GM23248 (cell line): ENCODE results near the gene FHOD3. TPM values are rescaled to one million over a fixed set of nuclear protein-coding genes. Genes with fewer than 3 reads are reported as not detected.

Source experiments
- DNase-seq: peaks from one replicate; pipeline ENCODE4 v3.0.0-alpha.2; 2015
- H2AFZ ChIP-seq: fragments of 200-600 bp; sonication (generic); 2 replicates; pipeline ENCODE4 v1.6.1; 2016; ENCODE audit warnings: antibody characterized with exemption
- H3F3A ChIP-seq: fragments of 200-600 bp; sonication (generic); 2 replicates; pipeline ENCODE4 v1.6.1; 2016; ENCODE audit warnings: mild to moderate bottlenecking, antibody characterized with exemption, mixed run types; ENCODE audit not compliant: insufficient read depth
- H3K27ac ChIP-seq: fragments of 200-600 bp; sonication (generic); 2 replicates; pipeline ENCODE4 v1.5.1; 2016; ENCODE audit warnings: mild to moderate bottlenecking
- H3K27me3 ChIP-seq: fragments of 200-600 bp; sonication (generic); replicated peaks from 2 replicates; pipeline ENCODE4 v1.6.1; 2016; ENCODE audit warnings: mild to moderate bottlenecking; ENCODE audit not compliant: insufficient read depth
- H3K36me3 ChIP-seq: fragments of 200-600 bp; sonication (generic); 2 replicates; pipeline ENCODE4 v1.6.1; 2016; ENCODE audit warnings: low read depth, mild to moderate bottlenecking
- H3K4me1 ChIP-seq: fragments of 200-600 bp; sonication (generic); 2 replicates; pipeline ENCODE4 v1.6.1; 2016; ENCODE audit warnings: mild to moderate bottlenecking; ENCODE audit not compliant: insufficient read depth
- H3K4me2 ChIP-seq: fragments of 200-600 bp; sonication (generic); one replicate; pipeline ENCODE4 v1.6.1; 2016; ENCODE audit warnings: mild to moderate bottlenecking; ENCODE audit not compliant: unreplicated experiment
- H3K4me3 ChIP-seq: fragments of 200-600 bp; sonication (generic); 2 replicates; pipeline ENCODE4 v1.5.1; 2016; ENCODE audit warnings: mild to moderate bottlenecking
- H3K79me2 ChIP-seq: fragments of 200-600 bp; sonication (generic); 2 replicates; pipeline ENCODE4 v1.6.1; 2016; ENCODE audit warnings: mild to moderate bottlenecking; ENCODE audit not compliant: insufficient read depth
- H3K9ac ChIP-seq: fragments of 200-600 bp; sonication (generic); 2 replicates; pipeline ENCODE4 v1.6.1; 2016; ENCODE audit warnings: mild to moderate bottlenecking
- H3K9me2 ChIP-seq: fragments of 200-600 bp; sonication (generic); 2 replicates; pipeline ENCODE4 v1.6.1; 2016; ENCODE audit warnings: mixed run types, mild to moderate bottlenecking, moderate library complexity; ENCODE audit not compliant: insufficient read depth
- H3K9me3 ChIP-seq: fragments of 200-600 bp; sonication (generic); one replicate; pipeline ENCODE4 v1.6.1; 2017; ENCODE audit warnings: low read depth
- H4K20me1 ChIP-seq: fragments of 200-600 bp; sonication (generic); 2 replicates; pipeline ENCODE4 v1.6.0; 2016; ENCODE audit not compliant: insufficient read depth
- EZH2 ChIP-seq: fragments of 200-600 bp; sonication (generic); IDR thresholded peaks from 2 replicates; pipeline ENCODE4 v1.6.1; 2018; ENCODE audit warnings: antibody characterized with exemption, mild to moderate bottlenecking; ENCODE audit not compliant: insufficient read depth, poor library complexity, severe bottlenecking
- EZH2phosphoT487 ChIP-seq: fragments of 200-600 bp; sonication (generic); IDR thresholded peaks from 2 replicates; pipeline ENCODE4 v1.6.1; 2018; ENCODE audit warnings: antibody characterized with exemption, moderate library complexity, mild to moderate bottlenecking, low read depth; ENCODE audit not compliant: insufficient read depth
- WGBS, 2 experiments: methylation state at CpG; one replicate each; pipeline ENCODE4 v1.1.6; 2015 to 2017; ENCODE audit warnings: low lambda C conversion rate in 2 of 2, low coverage in 1 of 2; ENCODE audit errors: missing lambda C conversion rate in 2 of 2; 5-methylcytosine and 5-hydroxymethylcytosine counted together
- in situ Hi-C: fragments of 300-500 bp; cut with MboI; formaldehyde crosslinking; loops from 2 replicates; pipeline ENCODE4 v1.15.0; 2020
- polyA plus RNA-seq: library from polyadenylated mRNA; unstranded; fragments of >200 nt; fragmentation: Nextera tagmentation; extraction: Ambion mirVana; gene quantifications from 2 replicates; pipeline ENCODE4 v1.2.1, GENCODE V29; 2016
- total RNA-seq: library from RNA; depleted of rRNA; stranded (reverse); fragments of >200 nt; shearing (Covaris generic); gene quantifications from 2 replicates; pipeline ENCODE4 v1.2.3, GENCODE V29; 2014

The FHOD3 gene
- total and polyA plus RNA-seq, 2 experiments from 2014 or later: 1.6 to 10.1 TPM

DNA sequence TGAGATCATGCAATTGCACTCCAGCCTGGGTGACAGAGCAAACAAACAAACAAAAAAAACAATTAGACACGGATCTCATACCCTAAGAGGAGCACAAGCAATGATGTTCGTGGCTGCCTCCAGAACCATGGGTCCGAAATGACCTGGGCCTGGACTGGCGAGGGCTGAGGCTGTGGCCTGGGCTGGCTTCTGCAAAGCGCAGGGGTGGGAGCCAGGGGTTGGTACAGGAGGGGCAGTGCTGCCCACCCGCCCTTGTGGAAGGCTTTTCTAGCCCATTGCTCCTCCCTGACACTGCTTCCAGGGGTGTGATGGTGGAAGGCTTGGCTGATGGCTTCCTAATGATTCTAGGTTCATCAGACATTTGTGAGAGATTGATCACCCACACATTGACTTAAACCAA, 167.8 kb downstream of the FHOD3 start:
- H3F3A ChIP-seq: 0 out of 2 replicates have a peak, but pooled peaks cover 4% of the 10 kb centered on the region
- no peaks in the 10 kb centered on the region for H3K36me3 ChIP-seq
- no peak overlapping the region for H3K4me3 ChIP-seq
- in situ Hi-C loops: no loop called here
- H3K9me2 ChIP-seq: no peaks in the 10 kb centered on the region
- no peak overlapping the region for H2AFZ ChIP-seq
- H3K4me2 ChIP-seq: no peak overlapping the region
- H3K9me3 ChIP-seq: no peaks in the 10 kb centered on the region
- H3K27me3 ChIP-seq: no peaks in the 10 kb centered on the region
- 85 to 86% methylated on average over 5 to 6 of the region's 6 CpGs for whole genome bisulfite sequencing, 2 experiments
- H3K9ac ChIP-seq: no peak overlapping the region
- no peak overlapping the region for H3K27ac ChIP-seq
- DNase-seq: no peak
- H3K79me2 ChIP-seq: no peaks in the 10 kb centered on the region
- no peak for TF ChIP-seq EZH2
- TF ChIP-seq EZH2phosphoT487: no peak
- no peaks in the 10 kb centered on the region for H4K20me1 ChIP-seq
- H3K4me1 ChIP-seq: 0 out of 2 replicates have a peak, but pooled peaks cover 5% of the 10 kb centered on the region

DNA sequence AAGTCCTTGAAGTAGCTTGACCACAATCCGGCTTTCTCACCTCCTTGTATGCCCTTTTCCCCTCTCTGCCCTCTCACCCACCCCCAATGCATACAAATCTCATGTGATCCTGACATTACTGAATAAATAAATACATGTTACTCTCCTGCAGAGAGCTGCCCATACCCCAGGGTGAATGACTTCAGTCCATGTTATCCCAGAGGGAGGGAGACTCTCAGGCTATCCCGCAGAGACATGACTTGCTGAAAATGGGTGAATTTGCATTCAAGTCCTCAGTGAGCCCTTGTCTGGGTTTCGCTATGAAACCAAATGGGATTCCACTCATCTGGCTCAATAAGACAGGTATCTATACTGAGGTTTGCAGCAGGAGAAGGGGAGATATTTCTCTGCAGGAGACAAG, 168.5 kb downstream of the FHOD3 start:
- in situ Hi-C loops: no loop called here
- H3K4me3 ChIP-seq: no peak overlapping the region

DNA sequence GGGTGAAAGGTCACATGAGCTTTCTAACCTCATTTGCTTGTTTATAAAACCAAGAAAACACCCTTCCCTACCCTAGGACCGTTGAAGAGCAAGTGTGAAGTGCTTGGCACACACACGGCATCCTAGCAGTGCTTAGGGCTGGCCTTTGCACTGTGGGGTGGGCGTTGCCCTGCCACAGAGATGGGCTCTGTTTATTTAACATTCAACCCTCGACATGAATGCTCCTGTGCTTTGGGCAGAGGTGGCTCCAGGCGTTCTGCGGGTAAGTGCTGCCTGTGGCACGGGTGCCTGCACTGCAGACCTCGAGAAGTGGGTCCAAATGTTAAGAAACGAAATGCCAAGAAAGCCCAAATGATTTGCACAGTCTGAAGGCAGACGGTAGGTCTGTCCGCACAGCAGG, 170.1 kb downstream of the FHOD3 start:
- H3K9ac ChIP-seq: no peak overlapping the region
- TF ChIP-seq EZH2 (no peak), EZH2phosphoT487 (no peak)
- H3F3A ChIP-seq: 0 out of 2 replicates have a peak, but pooled peaks cover 3% of the 10 kb centered on the region
- no peaks in the 10 kb centered on the region for H3K36me3 ChIP-seq
- H2AFZ ChIP-seq: no peak overlapping the region
- no peak overlapping the region for H3K27ac ChIP-seq
- H4K20me1 ChIP-seq: no peaks in the 10 kb centered on the region
- DNase-seq: no peak
- H3K9me2 ChIP-seq: no peaks in the 10 kb centered on the region
- H3K4me3 ChIP-seq: no peak overlapping the region
- in situ Hi-C loops: no loop called here
- no peak overlapping the region for H3K4me2 ChIP-seq
- H3K4me1 ChIP-seq: no peaks in the 10 kb centered on the region
- no peaks in the 10 kb centered on the region for H3K79me2 ChIP-seq
- H3K9me3 ChIP-seq: no peaks in the 10 kb centered on the region
- 93 to 95% methylated on average over 11 of the region's 11 CpGs for WGBS, 2 experiments
- H3K27me3 ChIP-seq: no peaks in the 10 kb centered on the region

More for the DNA sequence above, 168.5 kb downstream of the FHOD3 start:
- WGBS, 2 experiments: 94 to 97% methylated on average over 3 of the region's 3 CpGs
- H3K4me2 ChIP-seq: no peak overlapping the region
- no peak overlapping the region for H2AFZ ChIP-seq
- no peaks in the 10 kb centered on the region for H3K9me3 ChIP-seq
- H3K27me3 ChIP-seq: no peaks in the 10 kb centered on the region
- no peak overlapping the region for H3K27ac ChIP-seq
- no peak for TF ChIP-seq EZH2
- 0 out of 2 replicates have a peak, but pooled peaks cover 5% of the 10 kb centered on the region for H3K4me1 ChIP-seq
- no peaks in the 10 kb centered on the region for H3K9me2 ChIP-seq
- no peaks in the 10 kb centered on the region for H3K36me3 ChIP-seq
- 0 out of 2 replicates have a peak, but pooled peaks cover 4% of the 10 kb centered on the region for H3F3A ChIP-seq
- DNase-seq: no peak
- no peaks in the 10 kb centered on the region for H4K20me1 ChIP-seq
- no peak overlapping the region for H3K9ac ChIP-seq
- H3K79me2 ChIP-seq: no peaks in the 10 kb centered on the region

DNA sequence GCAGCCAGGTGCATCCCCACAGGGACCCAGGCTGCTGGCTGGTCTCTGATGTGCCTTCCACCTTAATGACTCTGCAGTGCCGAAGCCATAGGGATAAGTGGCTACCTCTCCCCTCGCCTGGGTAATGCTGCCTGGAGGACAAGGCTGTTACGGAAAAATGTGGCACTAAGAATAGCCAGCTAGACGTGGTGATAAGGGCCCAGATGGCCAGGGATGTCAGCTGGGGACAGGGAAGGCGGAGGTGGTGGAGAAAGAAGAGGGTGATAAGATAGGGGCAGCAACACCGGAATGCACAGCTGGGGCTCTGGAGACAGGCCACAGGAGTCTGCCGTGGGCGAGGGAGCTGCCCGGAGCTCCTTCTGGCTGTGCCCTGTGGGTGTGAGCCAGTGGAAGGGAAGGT, 170.6 kb downstream of the FHOD3 start:
- 91 to 92% methylated on average over 9 of the region's 9 CpGs for WGBS, 2 experiments
- no peak for TF ChIP-seq EZH2
- TF ChIP-seq EZH2phosphoT487: no peak
- Histone ChIP-seq H3K79me2 (no peaks in the 10 kb centered on the region), H3K4me3 (no peak overlapping the region), H3F3A (no peaks in the 10 kb centered on the region), H3K4me2 (no peak overlapping the region), H2AFZ (no peak overlapping the region), H3K9me3 (no peaks in the 10 kb centered on the region), H3K4me1 (no peaks in the 10 kb centered on the region), H3K9me2 (no peaks in the 10 kb centered on the region), H4K20me1 (no peaks in the 10 kb centered on the region), H3K27me3 (no peaks in the 10 kb centered on the region), H3K9ac (no peak overlapping the region), H3K36me3 (no peaks in the 10 kb centered on the region), H3K27ac (no peak overlapping the region)
- in situ Hi-C loops: no loop called here
- no peak for DNase-seq

DNA sequence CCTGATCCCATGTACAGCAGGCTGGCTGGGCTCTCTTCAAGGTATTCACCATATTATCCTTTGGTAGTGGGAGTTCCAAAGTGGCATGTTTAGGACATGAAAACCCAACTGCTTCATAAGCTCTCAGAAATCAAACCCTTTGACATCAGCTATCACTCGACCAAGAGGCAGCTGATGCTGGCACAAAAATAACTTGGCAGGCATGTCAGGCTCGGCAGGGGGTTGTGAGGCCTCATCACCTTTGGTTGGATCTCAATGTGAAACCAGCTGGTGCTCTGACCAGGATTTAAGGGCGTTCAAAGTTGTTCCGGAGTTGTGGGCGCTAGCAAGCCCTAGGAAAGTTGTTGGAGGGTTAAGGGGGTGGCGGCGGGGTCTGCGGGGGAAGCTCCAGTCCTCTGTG, 171.9 kb downstream of the FHOD3 start:
- H3K27ac ChIP-seq: no peak overlapping the region
- H3K9me3 ChIP-seq: no peaks in the 10 kb centered on the region
- H3K4me1 ChIP-seq: 0 out of 2 replicates have a peak, but pooled peaks cover 8% of the 10 kb centered on the region
- no peak for DNase-seq
- H2AFZ ChIP-seq: no peak overlapping the region
- H3K9ac ChIP-seq: no peak overlapping the region
- no peak for TF ChIP-seq EZH2phosphoT487
- no peak for TF ChIP-seq EZH2
- 0 out of 2 replicates have a peak, but pooled peaks cover 3% of the 10 kb centered on the region for H3F3A ChIP-seq
- H3K27me3 ChIP-seq: no peaks in the 10 kb centered on the region
- H3K4me3 ChIP-seq: no peak overlapping the region
- H3K9me2 ChIP-seq: no peaks in the 10 kb centered on the region
- H3K79me2 ChIP-seq: no peaks in the 10 kb centered on the region
- in situ Hi-C loops: no loop called here
- WGBS, 2 experiments: 80% methylated on average over 7 to 8 of the region's 8 CpGs
- no peaks in the 10 kb centered on the region for H4K20me1 ChIP-seq
- no peaks in the 10 kb centered on the region for H3K36me3 ChIP-seq
- H3K4me2 ChIP-seq: no peak overlapping the region
